HG02973 (cell line): Measurements from ENCODE around the gene MAS1L.
"Not testable (repeated sequence)": the region's sequence is repeated elsewhere in the genome, so short reads cannot be mapped to it uniquely, and the experiment has no call there.

ENCODE experiments used
- ATAC-seq: cut with Tn5 transposase; IDR thresholded peaks from one replicate; pipeline ENCODE4 v1.9.1; 2021; ENCODE audit warnings: moderate library complexity; ENCODE audit not compliant: unreplicated experiment

Gene MAS1L

DNA sequence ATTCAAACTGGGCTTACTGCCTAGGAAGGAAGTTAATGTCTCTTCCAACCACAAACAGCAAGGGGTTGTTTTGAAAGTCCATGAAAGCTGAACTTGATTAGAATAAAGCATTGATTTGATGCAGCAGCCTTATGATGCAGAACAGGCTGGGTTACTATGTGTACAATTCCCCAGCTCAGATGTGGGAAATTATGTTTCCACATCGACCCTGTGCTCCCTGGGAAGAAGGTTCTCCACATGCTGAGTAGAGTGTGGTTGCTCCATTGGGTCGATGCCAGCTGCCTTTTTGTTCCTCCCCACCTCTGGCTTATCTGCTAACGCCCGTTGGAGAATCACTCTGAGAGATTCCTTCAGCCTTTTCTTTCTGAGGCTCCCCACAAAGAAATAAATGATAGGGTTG, 1.2 kb downstream of the MAS1L start:
- ATAC-seq, result no peak

DNA sequence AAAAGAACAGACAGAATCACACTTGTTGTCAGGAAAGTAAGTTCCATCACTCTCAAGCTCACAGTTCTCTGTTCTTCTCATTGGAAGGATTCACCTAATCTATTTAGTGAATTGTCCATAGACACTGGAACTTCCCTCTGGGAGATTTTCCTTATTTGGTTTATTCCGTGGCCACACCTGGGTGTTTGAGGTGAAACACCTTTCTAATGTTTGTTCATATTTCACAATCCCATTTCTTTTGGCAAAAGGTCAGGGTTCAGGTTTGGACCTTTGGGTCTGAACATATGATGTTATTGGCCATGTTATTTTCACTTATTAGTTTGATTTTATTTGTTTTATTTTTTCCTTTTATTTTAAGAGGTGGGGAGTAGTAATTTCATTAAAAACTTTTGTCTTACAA, 4.0 kb downstream of the MAS1L start:
- ATAC-seq, result no peak

DNA sequence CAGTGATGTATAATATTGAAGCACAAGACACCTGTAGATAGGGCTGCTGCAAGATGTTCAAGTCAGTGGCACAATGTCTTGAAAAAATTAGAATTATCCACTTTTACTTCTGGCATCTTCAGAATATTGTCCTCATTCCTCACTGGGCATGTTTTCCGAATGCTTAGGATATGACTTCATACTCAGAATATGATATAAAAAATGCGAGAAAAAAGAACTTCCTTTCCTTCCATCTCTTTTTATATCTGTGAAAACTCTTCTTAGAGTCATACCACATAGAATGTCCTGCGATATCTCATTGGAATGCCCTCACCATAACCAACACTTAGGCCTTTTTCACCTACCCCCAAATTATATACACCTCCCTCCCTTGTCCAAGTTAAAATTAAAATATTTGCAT, 4.6 kb downstream of the MAS1L start:
- ATAC-seq, result no peak

DNA sequence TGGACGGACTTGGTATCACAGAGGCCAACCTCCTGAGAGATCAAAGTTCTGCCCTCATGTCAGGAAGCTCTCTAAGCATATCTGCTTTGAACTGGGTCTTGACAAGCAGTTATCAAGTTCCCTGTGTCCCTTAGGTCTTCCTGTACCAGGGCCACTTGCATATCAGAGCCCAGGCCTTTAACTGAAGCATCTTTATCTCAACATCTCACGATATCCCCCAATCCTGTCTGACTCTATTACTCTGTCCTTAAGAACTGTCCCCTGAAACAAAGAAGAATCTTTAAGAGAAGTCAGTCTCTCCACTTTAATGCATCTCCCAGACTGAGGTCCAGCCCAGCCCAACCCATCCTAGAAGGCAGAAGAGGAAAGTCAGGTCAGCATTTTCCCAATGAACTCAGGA, 8.2 kb downstream of the MAS1L start:
- no peak for ATAC-seq

DNA sequence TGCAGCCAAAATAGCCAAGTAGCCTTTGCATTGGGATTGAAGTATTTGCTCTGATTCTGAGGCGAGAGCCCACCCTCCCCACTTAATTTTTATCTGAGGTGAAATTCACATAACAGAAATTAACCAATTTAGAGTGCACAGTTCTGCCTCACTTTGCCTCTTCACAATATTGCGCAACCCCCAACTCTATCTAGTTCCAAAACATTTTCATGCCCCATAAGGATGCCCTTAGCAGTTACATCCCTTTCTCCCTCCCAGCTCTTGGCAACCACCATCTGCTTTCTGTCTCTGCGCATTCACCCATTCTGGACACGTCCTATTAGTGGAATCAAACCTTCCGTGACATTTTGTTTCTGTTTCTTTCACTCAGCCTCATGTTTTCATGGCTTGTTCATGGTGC, 9.0 kb downstream of the MAS1L start:
- no peak for ATAC-seq

DNA sequence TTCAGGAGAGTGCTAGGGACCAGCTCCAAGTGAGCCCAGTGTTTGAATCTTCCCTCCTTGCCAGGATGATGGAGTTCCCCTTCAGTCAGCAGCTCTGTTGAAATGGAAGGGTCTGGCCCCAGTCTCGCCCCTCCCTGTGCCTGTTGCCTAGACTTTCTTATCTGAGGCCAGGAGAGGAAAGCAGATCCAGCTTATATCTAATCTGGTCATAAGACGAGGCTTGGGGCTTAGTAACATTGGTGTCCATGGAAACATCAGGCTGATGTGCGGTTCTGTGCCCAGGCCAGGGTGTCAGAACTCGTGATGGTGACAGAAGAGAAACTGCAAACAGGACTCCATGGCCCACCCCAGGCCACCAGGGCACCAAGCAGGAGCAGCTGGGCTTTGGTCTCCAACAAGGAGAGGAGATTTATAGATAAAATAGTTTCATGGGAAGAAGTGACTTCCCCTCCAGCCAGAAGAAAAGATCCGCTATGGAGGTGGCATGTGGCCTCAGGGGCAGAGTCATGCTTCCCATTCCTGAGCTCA, 9.8 kb downstream of the MAS1L start:
- no peak for ATAC-seq

DNA sequence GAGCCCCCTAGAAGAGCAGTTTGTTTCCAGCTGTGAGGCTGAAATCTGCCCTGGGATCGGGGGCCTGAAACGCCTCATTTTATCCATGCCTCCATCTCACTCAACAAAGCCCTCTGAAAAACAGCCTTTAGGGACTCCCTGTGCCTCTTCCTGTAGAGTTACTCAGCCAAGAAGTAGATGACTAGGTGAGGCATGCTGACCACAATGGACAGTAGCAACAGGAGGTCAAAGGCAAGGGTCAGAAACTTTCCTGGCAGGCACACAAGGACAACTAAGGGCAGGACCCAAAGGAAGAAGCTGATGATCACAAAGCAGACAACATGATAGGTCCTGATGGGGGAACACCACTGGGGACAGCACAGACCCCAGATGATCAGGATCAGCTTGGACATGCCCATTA, 12.8 kb downstream of the MAS1L start:
- ATAC-seq, result no peak

DNA sequence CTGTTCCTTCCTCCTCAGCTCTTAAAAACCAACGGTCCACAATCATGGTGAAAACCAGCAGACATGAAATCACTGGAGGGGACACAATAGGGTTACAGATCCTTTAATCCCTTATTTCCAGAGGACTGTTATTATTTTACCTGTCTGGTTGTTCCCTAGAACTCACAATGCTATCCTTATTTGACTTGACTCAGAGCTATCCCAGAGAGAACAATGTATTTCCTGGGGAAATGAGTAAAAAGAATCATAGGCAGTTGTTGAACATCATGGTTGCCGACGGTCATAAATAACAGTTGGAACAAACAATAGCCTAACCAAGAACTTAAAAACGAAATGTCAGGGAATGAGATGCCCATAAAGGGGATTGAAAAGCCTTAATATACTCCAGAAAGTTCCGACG, 21.5 kb downstream of the MAS1L start:
- ATAC-seq, result no peak

DNA sequence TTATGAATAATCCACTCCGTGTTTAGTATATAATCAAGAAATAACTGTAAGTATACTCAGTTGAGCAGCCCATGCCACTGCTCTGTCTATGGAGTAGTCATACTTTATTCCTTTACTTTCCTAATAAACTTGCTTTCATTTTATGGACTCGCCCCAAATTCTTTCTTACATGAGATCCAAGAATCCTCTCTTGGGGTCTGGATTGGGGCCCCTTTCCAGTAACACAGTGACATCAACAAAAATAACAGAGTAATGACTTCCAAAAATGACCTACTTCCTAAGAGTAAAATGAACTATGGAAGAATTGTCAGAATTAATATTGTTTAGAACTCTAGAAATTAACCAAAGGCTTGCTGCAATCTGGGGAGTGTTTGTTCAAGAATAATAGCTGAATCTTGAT, 22.0 kb downstream of the MAS1L start:
- no peak for ATAC-seq

DNA sequence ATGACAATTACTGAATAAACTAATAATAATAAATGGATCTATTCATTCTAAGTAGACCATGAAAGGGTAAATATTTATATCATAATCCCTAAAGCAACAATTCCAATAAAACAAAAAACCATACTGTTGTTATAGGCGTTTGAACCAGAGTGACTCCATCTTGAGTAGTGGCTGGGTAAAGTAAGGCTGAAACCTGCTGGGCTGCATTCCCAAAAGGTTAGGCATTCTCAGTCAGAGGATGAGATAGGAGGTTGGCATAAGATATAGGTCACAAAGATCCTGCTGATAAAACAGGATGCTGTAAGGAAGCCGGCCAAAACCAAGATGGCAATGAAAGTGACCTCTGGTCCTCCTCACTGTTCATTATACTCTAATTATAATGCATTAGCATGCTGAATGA, 22.5 kb downstream of the MAS1L start:
- ATAC-seq, result no peak

DNA sequence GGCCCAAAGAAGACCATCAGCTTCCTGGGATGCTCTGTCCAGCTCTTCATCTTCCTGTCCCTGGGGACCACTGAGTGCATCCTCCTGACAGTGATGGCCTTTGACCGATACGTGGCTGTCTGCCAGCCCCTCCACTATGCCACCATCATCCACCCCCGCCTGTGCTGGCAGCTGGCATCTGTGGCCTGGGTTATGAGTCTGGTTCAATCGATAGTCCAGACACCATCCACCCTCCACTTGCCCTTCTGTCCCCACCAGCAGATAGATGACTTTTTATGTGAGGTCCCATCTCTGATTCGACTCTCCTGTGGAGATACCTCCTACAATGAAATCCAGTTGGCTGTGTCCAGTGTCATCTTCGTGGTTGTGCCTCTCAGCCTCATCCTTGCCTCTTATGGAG, 25.7 kb downstream of the MAS1L start:
- no peak for ATAC-seq

DNA sequence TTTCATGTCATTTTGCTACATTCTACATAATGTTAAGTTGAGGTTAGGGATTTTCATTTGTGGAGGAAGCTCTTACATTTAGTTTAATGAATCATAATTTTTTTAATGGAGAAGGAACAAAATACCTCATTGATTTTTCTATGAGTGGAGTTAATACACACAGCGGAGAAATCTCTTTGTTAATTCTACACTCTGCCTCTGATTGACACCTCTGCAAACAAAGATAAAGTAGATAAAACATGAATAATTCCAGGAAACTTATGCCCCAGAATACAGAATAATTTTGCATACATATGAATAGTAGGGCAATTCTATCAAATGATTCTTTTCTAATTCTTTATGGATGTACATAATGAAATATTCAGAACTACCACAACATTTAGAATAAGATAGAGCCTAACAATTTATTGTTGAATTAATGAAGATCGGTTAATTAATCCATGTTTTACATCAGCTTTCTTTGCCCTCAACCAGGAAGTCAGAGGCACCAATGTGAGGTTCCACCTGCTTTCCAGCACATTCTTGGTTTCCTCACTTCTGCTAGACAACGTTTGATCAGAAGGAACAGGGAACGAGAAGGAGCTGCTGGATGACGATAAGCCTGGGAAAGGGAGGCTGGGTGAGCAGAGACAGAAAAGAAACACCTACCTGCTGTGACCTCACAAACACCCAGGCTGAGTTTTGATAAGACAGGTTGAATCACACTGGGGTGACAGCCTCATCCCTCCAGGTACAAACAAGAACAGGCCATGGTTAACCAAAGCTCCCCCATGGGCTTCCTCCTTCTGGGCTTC, 26.5 kb downstream of the MAS1L start:
- ATAC-seq, result no peak

DNA sequence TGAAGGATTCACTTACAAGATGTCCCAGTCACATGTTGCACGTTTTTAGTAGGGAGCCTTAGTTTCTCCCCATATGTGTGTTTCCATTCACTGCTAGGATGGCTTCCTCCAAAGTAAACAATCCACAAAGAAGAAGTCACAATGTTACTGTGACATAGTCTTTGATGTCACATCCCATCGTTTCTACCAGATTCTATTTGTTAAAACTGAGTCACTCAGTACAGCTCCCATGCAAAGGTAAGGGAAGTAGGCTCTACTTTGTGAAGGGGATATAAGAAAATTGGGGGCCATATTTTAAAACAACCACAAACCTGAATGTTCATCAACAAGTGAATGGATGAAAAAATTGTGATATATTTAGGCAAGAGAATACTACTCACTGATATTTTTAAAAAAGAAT, 30.8 kb downstream of the MAS1L start, which contains the start of the genes OR11A1 and OR2H1:
Gene OR11A1 (minus strand): TSS at position 101 of the 400 bp plus-strand sequence. CDS start 29,430 bp downstream, outside the sequence.
Gene OR2H1 (plus strand): TSS at position 185 of the 400 bp plus-strand sequence. CDS start 4,615 bp downstream, outside the sequence.
- no peak for ATAC-seq

DNA sequence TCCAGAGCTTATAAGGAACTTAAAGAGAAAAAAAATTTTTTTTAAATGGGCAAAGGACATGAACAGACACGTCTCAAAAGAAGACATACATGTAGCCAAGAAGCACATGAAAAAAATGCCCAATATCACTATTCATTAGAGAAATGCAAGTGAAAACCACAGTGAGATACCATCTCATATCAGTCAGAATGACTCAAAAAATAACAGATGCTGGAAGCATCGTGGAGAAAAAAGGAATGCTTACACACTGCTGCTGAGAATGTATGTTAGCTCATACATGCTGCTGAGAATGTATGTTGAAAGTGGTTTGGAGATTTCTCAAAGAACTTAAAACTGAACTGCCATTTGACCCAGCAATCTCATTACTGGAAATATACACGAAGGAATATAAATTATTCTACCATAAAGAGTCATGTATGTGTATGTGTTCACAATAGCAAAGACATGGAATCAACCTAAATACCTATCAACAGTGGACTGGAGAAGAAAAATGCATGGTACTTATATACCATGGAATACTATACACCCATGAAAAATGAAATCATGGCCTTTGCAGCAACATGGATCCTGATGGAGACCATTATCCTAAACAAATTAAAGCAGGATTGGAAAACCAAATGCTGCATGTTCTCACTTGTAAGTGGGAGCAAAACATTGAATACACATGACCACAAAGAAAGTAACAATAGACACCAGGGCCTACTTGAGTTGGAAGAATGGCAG, 36.1 kb downstream of the MAS1L start:
- no peak for ATAC-seq

DNA sequence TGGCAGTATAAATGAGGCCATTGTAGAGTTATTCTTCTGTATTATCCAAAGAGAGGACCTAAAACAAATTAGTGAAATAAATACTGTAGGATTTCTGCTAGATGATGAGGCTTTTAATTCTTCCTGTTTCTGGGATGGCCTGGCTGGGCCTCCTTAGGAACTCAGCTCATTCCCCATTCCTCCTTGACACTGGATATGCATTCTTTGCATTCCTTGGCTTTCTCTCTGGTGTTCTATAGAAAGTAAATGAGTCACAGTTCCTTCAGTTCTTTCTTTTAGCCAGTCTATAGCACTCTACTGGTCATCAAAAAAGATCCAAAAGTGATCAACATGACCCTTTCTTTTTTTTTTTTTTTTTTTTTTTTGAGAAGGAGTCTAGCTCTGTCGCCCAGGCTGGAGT, 40.1 kb downstream of the MAS1L start:
- ATAC-seq, result no peak

DNA sequence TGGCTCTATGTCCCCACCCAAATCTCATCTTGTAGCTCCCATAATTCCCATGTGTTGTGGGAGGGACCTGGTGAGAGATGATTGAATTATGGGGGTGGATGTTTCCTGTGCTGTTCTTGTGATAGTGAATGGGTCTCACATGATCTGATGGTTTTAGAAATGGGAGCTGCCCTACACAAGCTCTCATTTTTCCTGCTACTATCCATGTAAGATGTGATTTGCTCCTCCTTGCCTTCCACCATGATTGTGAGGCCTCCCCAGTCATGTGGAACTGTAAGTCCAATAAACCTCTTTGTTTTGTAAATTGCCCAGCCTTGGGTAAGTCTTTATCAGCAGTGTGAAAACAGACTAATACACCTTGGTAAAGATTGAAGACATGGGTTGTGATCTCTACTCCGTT, 43.7 kb downstream of the MAS1L start:
- ATAC-seq, result not testable (repeated sequence)

DNA sequence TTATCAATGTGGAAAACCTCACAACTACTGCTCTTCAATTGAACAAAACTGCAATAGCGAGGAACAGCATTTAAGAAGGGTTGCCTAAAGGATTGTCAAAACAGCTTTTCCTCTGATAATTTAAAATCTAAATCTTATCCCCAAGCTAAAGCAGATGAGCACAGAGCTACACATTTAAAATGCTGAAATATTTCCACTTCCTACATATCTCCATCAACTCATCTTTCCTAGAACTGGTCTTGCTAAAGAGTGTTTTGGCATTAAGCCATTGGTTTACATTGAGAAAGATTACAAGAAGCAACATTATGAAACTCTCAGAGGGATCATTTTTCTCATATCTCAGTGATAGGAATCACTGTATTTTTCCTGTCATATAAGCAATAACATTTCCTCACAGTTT, 45.0 kb downstream of the MAS1L start:
- no peak for ATAC-seq

DNA sequence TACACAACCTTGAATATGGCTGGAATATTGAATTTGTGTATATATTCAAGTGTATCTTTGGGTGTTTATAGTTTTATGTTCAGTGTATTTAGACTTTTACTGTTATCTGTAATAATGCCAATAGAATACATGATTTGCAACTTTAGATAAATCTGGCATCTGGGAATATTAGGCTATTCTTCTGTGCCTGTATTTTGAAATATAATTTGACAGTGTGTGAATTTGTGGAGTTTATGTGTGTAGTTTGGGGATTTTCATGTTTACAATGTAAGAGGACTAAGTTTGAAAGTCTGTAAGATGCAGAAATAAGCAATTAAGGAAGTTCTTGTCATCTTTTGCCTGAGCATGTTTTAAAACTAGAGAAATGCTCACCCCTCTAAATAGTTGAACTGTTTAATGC, 48.8 kb downstream of the MAS1L start, which contains the start of gene OR10C1:
Gene OR10C1 (plus strand): TSS at position 301 of the 400 bp plus-strand sequence. CDS start 710 bp downstream, outside the sequence.
- ATAC-seq, result no peak

DNA sequence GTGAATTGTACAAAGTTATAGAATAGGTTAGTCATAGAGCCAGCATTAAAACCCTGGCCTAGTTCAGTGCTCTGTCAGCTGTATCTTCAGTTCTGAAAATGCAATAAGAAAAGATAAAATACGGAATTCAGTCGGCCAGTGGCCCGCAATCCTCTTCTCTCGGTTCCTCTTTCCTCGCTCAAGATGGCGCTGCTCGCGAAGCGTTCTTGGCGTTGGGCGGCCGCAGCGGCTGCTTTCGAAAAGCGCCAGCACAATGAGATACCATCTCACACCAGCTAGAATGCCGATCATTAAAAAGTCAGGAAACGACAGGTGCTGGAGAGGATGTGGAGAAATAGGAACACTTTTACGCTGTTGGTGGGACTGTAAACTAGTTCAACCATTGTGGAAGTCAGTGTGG, 51.0 kb downstream of the MAS1L start:
- ATAC-seq, result not testable (repeated sequence)
